ENCODE measurements around the gene C6orf118.

Gene C6orf118

GRCh38 chr6:165292657-165293056 is 16.7 kb downstream of the C6orf118 start:
- no peak for TF ChIP-seq CTCF (IDR thresholded peaks at IDR 0.05; ENCODE audit: control insufficient read depth, extremely low read depth, insufficient read depth)
- no peak for DNase-seq (ENCODE audit: low read depth)
- no peak overlapping the region for H3K4me3 ChIP-seq (ENCODE audit: low read depth, low read length)

GRCh38 chr6:165274611-165275010 is 34.8 kb downstream of the C6orf118 start:
- no peak for TF ChIP-seq CTCF (IDR thresholded peaks at IDR 0.05; ENCODE audit: control insufficient read depth, extremely low read depth, insufficient read depth)
- no peak for DNase-seq (ENCODE audit: low read depth)
- no peak overlapping the region for H3K4me3 ChIP-seq (ENCODE audit: low read depth, low read length)

DNA sequence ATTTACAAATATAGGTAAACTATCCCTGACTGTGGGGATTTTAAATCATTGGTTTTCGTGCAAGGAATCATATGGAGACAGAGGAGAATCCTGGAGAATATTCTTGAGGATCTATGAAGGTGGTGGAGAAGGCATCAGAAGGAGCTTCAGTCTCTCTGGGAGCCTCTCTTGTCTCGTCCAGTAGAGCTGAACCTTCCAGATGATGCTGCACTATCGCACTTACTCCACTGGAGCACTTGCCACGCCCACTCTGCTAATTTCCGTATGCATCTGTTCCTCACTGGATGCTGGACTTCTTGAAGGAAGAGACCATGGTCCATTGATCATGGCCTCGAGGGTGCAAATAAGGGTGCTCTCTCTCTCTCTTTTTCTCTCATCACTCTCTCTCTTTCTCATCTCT is 36.8 kb downstream of the C6orf118 start:
- TF ChIP-seq CTCF (IDR thresholded peaks at IDR 0.05; ENCODE audit: control insufficient read depth, extremely low read depth, insufficient read depth), result no peak
- DNase-seq (ENCODE audit: low read depth), result no peak
- no peak overlapping the region for H3K4me3 ChIP-seq (ENCODE audit: low read depth, low read length)

- TF ChIP-seq CTCF (IDR thresholded peaks at IDR 0.05; ENCODE audit: control insufficient read depth, extremely low read depth, insufficient read depth), result no peak
- no peak overlapping the region for H3K4me3 ChIP-seq (ENCODE audit: low read depth, low read length)
- no peak for DNase-seq (ENCODE audit: low read depth)
These were observed 40.4 kb downstream of the C6orf118 start for GRCh38 chr6:165268987-165269386.

DNA sequence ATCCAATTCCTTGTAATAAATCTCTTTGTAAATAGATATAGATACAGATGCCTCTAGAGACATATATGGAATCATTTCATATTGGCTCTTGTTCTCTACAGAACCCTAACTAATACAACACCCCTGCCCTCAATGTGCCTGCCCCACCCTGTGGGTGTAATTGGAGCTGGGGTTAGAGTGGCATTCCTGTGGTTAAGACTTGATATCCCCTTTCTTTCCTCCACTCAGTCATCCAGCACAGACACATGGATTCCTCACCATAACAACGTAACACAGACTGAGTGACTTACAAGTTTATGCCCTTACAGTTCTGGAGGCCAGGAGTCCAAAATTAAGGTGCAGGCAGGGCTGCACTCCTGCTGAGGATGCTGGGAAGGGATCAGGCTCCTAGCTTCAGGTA is 42.8 kb downstream of the C6orf118 start:
- TF ChIP-seq CTCF (IDR thresholded peaks at IDR 0.05; ENCODE audit: control insufficient read depth, extremely low read depth, insufficient read depth), result no peak
- no peak for DNase-seq (ENCODE audit: low read depth)
- no peak overlapping the region for H3K4me3 ChIP-seq (ENCODE audit: low read depth, low read length)

- TF ChIP-seq CTCF (IDR thresholded peaks at IDR 0.05; ENCODE audit: control insufficient read depth, extremely low read depth, insufficient read depth), result no peak
- no peak overlapping the region for H3K4me3 ChIP-seq (ENCODE audit: low read depth, low read length)
- no peak for DNase-seq (ENCODE audit: low read depth)
These were observed 43.2 kb downstream of the C6orf118 start for GRCh38 chr6:165266191-165266590.

DNA sequence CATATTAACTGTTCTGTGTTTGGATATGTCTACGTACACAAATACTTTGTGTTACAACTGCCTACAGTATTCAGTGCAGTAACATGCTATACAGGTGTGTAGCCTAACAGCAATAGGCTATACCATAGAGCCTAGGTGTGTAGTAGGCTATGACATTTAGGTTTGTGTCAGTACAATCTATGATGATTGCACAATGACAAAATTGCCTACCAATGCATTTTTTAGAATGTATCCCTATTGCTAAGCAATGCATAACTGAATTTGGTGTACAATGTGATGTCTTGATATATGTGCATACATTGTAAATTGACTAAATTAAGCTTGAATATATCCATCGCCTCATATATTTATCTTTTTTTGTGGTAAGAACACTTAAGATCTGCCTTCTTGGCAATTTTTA is 48.9 kb downstream of the C6orf118 start:
- H3K4me3 ChIP-seq (ENCODE audit: low read depth, low read length), result no peak overlapping the region
- no peak for DNase-seq (ENCODE audit: low read depth)
- TF ChIP-seq CTCF (IDR thresholded peaks at IDR 0.05; ENCODE audit: control insufficient read depth, extremely low read depth, insufficient read depth), result no peak
